Activated CD4-positive, alpha-beta T cell treated with anti-CD3 and anti-CD28 coated beads for 24 hours (primary cell): ENCODE measurements around the gene CDKAL1.

Experiments used
- DNase-seq, 2 donors: peaks; one replicate each; pipeline ENCODE4 v3.0.0-alpha.2; 2020; ENCODE audit warnings: low read depth in 2 of 2

Gene CDKAL1

GRCh38 chr6:21204951-21205350, 670.7 kb downstream of the CDKAL1 start:
- DNase-seq, result no peak

- DNase-seq, result no peak
These were observed 674.0 kb downstream of the CDKAL1 start for GRCh38 chr6:21208081-21208795.

- no peak for DNase-seq
These were observed 674.5 kb downstream of the CDKAL1 start for GRCh38 chr6:21208796-21209186.

GRCh38 chr6:21213492-21213891, 679.2 kb downstream of the CDKAL1 start:
- DNase-seq, result no peak

- no peak for DNase-seq
These were observed 680.6 kb downstream of the CDKAL1 start for GRCh38 chr6:21214738-21215448.

- DNase-seq, result no peak
These were observed 685.0 kb downstream of the CDKAL1 start for GRCh38 chr6:21219241-21219640.

GRCh38 chr6:21219856-21220255, 685.6 kb downstream of the CDKAL1 start:
- DNase-seq, result no peak

- DNase-seq, result no peak
These were observed 686.2 kb downstream of the CDKAL1 start for GRCh38 chr6:21220271-21220987.

GRCh38 chr6:21222656-21223055, 688.4 kb downstream of the CDKAL1 start:
- DNase-seq, result no peak

GRCh38 chr6:21225912-21226311, 691.7 kb downstream of the CDKAL1 start:
- no peak for DNase-seq

GRCh38 chr6:21227486-21227885, 693.2 kb downstream of the CDKAL1 start:
- no peak for DNase-seq

GRCh38 chr6:21228411-21228810, 694.2 kb downstream of the CDKAL1 start:
- no peak for DNase-seq

- DNase-seq, result no peak
These were observed 694.7 kb downstream of the CDKAL1 start for GRCh38 chr6:21228876-21229460.

- DNase-seq, result no peak
These were observed 696.3 kb downstream of the CDKAL1 start for GRCh38 chr6:21230536-21230935.

GRCh38 chr6:21235162-21235561, 700.9 kb downstream of the CDKAL1 start:
- no peak for DNase-seq

GRCh38 chr6:21238208-21238607, 704.0 kb downstream of the CDKAL1 start:
- no peak for DNase-seq

- DNase-seq, result no peak
These were observed 706.5 kb downstream of the CDKAL1 start for GRCh38 chr6:21240709-21241108.

- DNase-seq, result no peak
These were observed 707.2 kb downstream of the CDKAL1 start for GRCh38 chr6:21241231-21242130.

GRCh38 chr6:21244897-21245470, 710.7 kb downstream of the CDKAL1 start:
- DNase-seq, result no peak

- DNase-seq, result no peak
These were observed 711.2 kb downstream of the CDKAL1 start for GRCh38 chr6:21245488-21245887.

GRCh38 chr6:21246075-21246474, 711.8 kb downstream of the CDKAL1 start:
- no peak for DNase-seq
